HG02759 (cell line): ENCODE results near the gene NPIPB2.
A peak's percentile ranks its signal among the peaks of the same experiment; 100 is the strongest.
"Not testable (repeated sequence)": the region's sequence is repeated elsewhere in the genome, so short reads cannot be mapped to it uniquely, and the experiment has no call there.

Source experiments
- ATAC-seq: cut with Tn5 transposase; IDR thresholded peaks from one replicate; pipeline ENCODE4 v1.9.1; 2021; ENCODE audit warnings: mild to moderate bottlenecking, moderate library complexity; ENCODE audit not compliant: unreplicated experiment

Gene NPIPB2

DNA sequence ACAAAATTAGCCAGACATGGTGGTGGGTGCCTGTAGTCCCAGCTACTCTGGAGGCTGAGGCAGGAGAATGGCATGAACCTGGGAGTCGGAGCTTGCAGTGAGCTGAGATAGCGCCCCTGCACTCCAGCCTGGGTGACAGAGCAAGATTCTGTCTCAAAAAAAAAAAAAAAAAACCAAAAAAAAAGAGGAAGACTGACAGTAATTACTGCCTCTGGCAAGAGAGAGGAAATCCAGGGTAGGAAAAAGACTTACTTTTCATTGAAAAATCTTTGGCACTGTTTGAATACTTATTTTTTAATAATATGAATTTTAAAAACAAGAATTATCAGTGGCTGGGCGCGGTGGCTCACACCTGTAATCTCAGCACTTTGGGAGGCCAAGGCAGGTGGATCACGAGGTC is 20.6 kb upstream of the NPIPB2 start:
- not testable (repeated sequence) for ATAC-seq

DNA sequence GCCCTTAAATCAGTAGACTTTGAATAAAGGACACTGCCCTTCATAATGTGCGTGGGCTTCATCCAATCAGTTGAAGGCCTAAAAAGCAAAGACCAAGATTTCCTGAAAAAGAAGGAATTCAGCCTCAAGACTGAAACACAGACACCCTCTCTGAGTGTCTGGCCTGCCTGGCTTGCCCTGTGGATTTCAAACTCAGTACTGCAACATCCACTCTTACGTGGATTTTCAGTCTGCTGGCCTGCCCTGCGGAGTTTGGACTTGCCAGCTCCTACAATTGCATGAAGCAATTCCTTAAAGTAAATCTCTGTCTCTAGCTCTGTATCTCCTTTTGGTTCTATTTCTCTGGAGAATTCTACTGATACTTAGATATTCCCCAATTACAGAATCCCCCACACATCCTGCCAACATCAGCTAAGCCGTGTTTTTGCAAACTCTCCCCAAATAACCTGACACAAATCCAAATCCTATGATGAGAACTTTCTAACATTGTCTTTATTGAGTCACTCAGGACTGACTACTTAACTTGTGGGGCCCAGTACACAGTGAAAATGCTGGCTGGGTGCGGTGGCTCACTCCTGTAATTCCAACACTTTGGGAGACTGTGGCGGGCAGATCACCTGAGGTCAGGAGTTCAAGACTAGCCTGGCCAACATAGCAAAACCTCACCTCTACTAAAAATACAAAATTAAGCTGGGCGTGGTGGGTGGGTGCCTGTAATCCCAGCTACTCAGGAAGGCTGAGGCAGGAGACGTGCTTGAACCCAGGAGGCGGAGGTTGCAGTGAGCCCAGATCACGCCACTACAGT is 15.9 kb upstream of the NPIPB2 start:
- no peak for ATAC-seq

DNA sequence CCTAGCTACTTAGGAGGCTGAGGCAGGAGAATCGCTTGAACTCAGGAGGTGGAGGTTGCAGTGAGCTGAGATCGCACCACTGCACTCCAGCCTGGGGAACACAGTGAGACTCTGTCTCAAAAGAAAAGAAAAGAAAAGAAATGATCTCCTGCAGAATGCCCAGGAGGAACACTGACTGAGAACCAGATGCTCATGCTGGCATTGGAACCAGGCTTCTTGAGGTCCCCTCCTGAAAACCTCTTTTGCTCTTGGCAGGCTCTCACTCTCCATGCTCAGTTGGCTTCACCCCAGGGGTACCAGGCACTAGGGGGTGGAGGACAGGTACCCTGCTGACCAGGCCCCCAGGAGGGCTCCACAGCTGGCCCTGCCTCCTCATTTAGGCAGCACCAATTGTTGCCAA is 14.7 kb upstream of the NPIPB2 start:
- ATAC-seq, result no peak

DNA sequence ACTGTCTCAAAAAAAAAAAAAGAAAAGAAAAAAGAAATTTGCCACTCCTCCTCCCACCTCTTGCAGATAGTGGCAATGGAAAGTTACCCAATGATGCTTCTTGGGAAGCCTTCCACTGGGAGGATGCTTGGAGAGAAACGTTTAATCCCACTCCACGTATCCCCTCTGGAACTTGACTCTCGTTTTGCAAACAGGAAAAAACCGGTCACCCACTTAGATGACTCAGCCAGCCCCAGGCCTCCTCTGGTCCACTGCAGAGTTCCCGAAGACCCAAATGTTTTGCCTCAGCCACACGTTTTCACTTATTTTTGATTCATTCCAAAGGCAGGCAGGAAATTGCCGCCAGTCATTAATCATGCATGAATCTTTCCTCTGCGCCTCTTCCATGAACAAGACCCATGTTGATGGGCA is 13.9 kb upstream of the NPIPB2 start:
- ATAC-seq, result no peak

DNA sequence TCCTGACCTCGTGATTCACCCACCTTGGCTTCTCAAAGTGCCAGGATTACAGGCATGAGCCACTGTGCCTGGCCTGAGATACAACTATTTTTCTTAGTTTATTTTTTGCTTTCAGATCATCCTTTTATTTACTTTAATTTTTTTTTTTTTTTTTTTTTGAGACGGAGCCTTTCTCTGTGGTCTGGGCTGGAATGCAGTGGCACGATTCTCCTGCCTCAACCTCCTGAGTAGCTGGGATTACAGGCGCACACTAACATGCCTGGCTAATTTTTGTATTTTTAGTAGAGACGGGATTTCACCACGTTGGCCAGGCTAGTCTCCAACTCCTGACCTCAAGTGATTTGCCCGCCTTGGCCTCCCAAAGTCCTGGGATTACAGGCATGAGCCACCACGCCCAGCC is 11.7 kb upstream of the NPIPB2 start:
- ATAC-seq, result not testable (repeated sequence)

DNA sequence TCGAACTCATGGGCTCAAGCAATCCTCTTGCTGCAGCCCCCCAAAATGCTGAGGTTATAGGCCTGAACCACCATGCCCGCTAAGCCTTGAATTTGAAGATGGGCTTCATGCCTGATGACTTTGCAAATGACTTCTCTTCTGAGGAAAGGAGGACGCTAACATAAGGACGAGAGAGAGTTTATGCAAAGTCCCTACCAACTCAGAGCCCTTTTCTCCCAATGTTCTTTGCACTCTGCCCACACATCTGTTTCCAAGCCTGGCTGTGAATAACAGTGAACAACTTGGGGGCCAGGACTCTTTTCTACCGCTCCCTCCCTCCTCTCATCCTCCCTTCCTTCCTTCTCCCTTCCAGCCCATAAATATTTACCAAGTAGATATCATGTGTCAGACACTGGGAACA is 8.5 kb upstream of the NPIPB2 start:
- no peak for ATAC-seq

DNA sequence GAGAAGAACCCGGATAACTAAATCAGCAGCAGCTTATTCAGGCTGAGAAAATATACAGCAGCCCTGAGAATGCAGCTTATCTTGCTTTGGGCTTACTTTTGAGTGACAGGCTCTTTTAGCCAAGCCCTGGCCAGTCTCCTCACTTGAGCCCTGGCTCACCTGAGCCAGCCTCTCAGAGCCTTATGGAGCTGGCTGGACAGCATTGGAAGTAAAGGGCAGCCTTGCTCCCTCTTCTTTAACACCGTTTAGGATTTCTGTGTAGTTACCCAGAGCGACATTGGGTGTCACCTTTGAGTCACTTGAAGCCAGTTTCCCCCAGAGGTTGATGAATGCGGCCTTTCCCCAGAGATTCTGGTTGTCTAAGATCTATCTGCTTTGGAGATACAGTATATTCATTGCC is 7.7 kb upstream of the NPIPB2 start:
- peak; percentile 71 for ATAC-seq

DNA sequence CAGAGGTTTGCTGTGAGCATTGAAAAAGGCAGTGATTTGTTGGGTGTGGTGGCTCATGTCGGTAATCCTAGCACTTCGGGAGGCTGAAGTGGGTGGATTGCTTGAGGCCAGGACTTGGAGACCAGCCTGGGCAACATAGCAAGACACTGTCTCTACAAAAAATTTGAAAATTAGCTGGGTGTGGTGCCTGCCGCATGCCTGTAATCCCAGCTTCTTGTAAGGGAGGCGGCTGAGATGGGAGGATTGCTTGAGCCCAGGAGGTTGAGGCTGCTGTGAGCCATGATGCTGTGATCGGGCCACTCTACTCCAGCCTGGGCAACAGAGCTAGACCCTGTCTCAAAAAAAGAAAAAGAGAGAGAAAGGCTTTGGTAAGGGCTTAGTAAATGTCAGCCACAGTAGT is 7.0 kb upstream of the NPIPB2 start:
- no peak for ATAC-seq

DNA sequence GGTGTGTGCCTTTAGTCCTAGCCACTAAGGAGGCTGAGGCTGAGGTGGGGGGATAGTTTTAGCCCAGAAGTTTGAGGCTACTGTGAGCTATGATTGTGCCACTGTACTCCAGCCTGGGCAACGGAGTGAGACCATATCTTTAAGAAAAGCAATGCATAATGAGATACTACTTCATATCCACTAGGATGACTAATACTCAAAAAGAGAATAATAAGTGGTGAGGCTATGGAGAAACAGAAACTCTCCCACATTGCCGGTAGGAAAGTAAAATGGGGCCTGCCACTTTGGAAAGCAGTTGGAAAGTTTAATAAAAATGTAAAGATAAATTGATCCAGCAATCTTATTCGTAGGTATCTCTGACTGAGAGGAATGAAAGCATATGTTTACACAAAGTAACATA is 4.6 kb upstream of the NPIPB2 start:
- no peak for ATAC-seq

DNA sequence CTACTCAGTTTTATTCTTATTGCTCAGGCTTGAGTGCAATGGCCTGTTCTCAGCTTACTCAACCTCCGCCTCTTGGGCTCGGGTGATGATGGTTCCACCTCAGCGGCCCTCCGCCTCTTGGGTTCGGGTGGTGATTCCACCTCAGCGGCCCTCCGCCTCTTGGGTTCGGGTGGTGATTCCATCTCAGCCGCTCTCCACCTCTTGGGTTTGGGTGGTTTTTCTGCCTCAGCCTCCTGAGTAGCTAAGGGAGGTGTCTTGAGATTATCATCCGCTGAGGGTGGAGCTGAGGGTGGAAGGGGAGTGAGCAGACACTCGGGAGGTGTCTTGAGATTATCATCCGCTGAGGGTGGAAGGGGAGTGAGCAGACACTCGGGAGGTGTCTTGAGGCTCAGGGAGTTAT is 14.5 kb downstream of the NPIPB2 start:
- ATAC-seq, result not testable (repeated sequence)

DNA sequence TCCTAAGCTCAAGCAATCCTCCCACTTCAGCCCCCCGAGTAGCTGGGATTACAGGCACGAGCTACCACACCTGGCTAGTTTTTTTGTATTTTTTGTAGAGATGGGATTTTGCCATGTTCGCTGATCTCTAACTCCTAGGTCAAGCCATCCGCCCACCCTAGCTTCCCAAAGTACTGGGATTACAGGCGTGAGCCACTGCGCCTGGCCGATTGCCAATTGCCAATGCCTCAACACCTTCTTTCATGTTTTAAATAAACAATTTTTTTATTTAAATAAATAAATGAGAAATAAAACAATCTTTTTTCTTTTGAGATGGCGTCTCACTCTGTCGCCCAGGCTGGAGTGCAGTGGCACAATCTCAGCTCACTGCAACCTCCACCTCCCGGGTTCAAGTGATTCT is 17.8 kb downstream of the NPIPB2 start:
- ATAC-seq, result not testable (repeated sequence)

DNA sequence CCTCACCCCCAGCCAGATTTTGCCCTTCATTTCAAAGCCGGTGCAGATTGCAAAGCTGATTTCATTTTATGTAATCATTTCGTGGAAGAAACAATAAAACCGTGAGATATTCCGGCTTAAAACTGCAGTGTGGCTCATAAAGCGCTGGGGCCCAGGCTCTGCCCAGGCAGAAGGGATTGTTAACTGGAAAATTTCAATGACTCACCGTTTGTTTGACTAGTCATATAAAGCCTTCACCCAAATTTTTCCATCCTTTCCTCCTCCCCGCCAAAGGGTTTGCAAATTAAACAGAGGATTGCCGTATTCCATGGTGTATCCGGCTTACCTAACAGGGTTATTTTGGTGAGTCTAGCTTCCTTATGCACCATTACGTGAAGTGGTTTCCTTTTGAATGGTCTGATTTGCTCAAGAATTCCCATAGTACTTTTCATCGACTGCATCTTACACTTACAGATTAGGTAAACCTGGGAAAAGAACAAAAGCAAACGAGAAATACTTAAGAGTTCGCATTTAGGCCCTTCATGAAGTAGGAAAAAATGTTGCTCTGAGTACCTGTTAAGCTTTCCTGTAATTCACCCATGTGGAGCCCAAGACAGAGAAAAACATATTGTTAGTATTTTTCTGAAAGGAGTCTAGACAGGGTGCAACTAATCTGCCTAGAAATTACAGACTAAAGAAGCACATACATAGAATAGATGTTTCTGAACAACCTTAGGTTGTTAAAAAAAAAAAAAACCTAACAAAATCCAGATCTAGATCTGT is 25.1 kb downstream of the NPIPB2 start:
- no peak for ATAC-seq

DNA sequence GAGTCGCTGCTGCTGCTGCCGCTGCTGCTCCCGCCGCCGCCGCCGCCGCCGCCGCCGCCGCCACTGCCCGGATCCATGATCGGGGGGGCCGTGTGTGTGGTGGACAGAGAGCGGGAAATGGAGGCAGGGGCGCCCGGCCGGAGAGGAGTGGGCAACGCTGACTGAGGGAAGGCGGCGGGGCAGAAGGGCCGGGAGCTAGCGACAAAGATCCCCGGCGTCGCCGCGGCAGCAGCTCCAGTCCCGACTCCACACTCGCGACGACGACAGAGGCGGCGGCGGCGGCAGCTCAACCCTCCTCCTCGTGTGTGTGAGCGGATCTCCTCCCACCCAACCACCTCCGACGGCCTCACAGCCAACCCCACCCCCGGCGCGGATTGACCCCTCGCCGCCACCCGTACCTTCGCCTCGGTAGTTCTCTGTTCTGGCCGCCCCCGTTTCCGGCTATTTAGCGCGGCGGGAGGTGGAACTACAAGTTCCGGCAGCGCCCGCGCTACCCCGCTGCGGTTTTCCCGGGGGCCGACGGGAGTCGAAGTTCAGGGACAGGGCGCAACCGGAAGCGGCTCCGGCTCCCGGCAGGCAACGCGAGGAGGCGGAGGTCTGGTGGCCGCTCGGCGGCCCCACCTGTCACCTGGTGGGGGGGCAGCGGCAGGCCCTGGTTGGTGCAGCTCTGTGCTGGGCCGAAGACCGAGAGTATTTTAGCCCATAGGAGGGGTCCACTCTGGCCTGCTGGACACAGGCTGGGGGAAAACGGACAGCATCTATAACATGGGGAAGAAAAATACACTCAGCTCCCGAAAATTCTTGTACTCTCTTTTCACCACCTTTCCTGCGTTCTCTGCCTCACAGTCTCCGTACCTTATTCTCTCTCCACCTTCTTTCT is 26.0 kb downstream of the NPIPB2 start, which contains the start of gene GSPT1:
TSS of gene GSPT1 (minus strand) at position 313 of the 880 bp plus-strand sequence. CDS start at position 77, 236 bp downstream.
- ATAC-seq, result peak; percentile 88

DNA sequence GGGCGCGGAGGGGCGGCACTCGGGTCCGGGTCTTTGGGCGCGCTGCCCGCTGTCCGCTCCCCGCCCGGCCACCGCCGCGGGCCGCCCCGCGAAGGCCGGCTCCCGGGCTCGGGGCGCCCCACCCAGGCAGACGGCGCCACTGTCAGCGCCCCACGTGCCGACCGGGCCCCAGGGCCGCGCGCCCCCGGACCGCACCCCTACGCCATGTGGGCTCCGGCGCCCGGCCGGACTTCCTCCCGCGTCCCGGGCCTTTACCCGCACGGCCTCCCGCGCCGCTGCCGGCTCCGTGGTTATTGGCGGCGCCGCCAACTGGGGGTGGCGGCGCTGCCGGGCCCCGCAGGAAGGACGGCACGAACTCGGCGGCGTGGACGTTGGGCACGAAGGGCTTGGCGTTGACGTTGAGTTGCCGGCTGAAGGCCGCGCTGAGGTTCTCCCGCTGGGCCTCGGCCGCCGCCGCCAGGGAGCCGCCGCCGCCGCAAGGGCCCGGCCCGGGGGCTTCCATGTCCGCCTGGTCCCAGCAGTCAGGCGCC is 26.7 kb downstream of the NPIPB2 start:
- ATAC-seq, result peak; percentile 30

DNA sequence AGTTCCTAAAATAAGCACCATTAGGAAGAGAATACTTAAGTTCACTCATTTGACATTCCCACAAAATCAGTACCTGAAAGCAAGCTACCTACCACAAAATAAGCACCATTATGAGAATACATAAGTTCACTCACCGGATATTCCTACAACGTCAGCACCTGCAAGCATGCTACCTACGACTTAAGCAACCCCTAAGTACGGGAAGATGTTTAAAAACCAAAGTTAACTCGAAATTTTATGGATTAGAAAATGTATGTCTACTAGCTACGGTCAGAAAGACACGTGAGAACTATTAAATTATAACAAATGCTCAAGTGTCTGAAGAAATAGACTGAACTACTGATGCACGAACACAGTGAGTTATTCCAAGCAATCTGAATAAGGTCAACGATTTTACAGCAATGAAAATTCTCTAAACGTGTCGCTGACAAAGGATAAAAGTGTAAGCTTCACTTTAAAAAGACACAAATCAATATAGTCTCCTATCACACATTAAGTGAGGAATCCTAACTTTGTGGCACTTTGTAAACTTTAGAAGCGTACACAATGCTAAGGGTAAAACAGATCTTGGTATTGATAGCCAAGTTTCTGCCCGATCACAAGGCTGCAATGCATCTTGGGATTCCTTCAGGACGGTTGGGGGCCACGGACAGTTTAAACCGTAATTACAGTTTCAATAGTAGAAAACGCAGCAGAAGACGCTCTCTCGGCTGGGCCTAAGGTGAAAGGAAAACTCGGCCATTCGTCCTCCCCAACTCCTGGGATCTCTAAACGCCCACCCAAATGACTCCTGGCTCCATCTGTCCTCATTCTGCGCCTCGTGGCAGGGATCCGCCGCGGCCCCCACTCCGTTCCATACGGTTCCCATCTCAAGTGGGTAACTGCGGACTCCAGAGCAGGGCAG is 27.4 kb downstream of the NPIPB2 start:
- ATAC-seq, result no peak

DNA sequence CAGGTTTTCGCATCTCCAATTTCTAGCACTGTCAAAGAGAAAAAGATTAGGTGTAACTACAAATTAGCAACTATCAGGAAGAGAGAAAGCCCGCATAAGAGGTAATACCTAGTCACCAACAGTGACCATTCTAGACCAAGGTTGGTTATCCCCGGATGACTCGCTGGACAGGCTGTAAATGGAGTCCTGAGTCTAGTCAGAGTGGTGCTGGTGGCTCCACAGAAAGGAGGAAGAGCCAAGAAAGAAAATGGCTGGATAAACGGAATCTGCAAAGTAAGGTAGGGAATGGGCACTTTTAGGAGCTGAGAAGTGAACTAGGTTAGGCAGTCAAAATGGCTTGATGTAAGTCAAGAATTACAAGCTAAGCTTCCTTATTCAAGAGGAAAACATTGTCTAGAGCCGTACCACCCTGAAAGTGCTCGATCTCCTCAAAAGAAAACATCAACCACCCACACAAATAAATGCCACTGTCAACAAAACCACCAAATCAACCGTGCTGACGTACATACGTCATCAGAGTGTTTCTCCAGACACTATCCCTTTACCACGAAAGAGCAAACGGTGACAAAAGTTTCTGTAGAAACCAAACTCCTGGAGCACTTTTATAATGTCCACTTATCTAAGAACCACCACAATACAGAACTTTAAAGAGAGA is 28.3 kb downstream of the NPIPB2 start:
- no peak for ATAC-seq

DNA sequence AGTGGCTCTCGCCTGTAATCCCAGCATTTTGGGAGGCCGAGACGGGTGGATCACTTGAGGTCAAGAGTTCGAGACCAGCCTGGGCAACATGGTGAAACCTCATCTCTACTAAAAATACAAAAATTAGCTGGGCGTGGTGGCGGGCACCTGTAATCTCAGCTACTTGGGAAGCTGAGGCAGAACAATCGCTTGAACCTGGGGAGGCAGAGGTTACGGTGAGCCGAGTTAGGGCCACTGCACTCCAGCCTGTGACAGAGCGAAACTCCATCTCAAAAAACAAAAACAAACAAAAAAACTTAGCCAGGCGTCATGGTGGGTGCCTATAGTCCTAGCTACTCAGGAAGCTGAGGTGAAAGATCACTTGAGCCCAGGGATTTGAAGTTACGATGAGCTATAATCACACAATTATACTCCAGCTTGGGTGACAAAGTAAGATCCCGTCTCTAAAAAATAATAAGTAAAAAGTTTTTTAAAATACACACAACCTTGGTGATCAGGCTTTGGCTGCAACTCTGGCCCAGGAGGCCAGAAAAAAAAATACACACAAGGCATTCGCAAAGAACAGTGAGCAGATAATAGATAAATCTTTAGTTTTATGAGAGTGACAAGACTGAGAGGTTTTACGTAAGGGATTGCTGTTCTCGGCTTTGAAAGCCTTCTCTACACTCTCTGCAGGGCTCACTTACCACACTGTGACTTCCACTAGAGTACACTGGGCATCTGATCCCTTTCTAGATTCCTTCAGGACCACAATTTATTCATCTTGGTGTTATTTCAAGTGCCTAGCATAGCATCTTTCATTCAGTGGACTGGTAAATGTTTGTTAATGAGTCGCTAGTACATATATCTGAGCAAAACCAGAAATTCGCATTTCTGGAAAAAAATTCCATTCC is 31.9 kb downstream of the NPIPB2 start:
- ATAC-seq, result no peak
